ENCODE results near the gene PDCD6IP. TPM values are rescaled to one million over a fixed set of nuclear protein-coding genes. Genes with fewer than 3 reads are reported as not detected.

Gene PDCD6IP
- total and polyA plus RNA-seq, 2 experiments from 2014 or later, result 45.1 to 185 TPM

DNA sequence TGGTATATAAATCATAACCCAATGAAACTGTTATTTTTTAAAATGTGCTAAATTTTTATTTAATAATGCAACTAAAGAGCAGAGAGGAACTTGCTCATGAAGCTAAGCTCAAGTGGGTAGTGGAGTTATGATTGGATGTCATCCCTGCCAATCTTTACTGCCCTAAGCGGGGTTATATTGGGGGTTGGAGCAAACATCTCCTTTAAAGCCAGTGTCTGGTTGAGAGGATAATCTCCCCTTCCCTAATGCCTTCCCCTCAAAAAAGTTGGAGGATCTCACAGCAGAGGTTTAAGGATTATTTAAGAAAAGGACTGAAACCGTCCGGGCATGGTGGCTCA lies 48.2 kb upstream of the PDCD6IP start:
- Mint-ChIP-seq H3K9me3 (peaks cover 31% of the 10 kb centered on the region), H3K4me1 (peaks cover 6% of the 10 kb centered on the region; the same call in 1 of the 3 replicates), H3K4me3 (no peak overlapping the region), H3K27me3 (ENCODE audit: insufficient read depth, low read depth, poor library complexity) (no peaks in the 10 kb centered on the region), H3K36me3 (ENCODE audit: low read depth) (peaks cover 21% of the 10 kb centered on the region), H3K27ac (no peak overlapping the region)
- Histone ChIP-seq H3K4me2 (no peak overlapping the region), H3K9me2 (ENCODE audit: insufficient read depth) (peaks cover 18% of the 10 kb centered on the region; the same call in 1 of the 2 replicates), H3K27me3 (ENCODE audit: insufficient read depth) (no peaks in the 10 kb centered on the region), H3F3A (replicated peaks; ENCODE audit: low read depth) (no peaks in the 10 kb centered on the region), H3K36me3 (ENCODE audit: insufficient read depth) (0 out of 2 replicates have a peak, but pooled peaks cover 7% of the 10 kb centered on the region), H3K4me3 (no peak overlapping the region), H3K79me2 (replicated peaks; ENCODE audit: insufficient read depth) (no peaks in the 10 kb centered on the region), H2AFZ (no peak overlapping the region), H3K27ac (ENCODE audit: low read depth) (no peak overlapping the region), H4K20me1 (replicated peaks; ENCODE audit: insufficient read depth) (no peaks in the 10 kb centered on the region), H3K4me1 (ENCODE audit: insufficient read depth) (no peaks in the 10 kb centered on the region)
- no peak for ATAC-seq
- DNase-seq (ENCODE audit: low spot score), result peak; percentile 9
- TF ChIP-seq POLR2AphosphoS5 (IDR thresholded peaks at IDR 0.05; ENCODE audit: low read depth) (no peak), ZNF114 (CRISPR knock-in tag; IDR thresholded peaks at IDR 0.05) (no peak), STAT1 (IDR thresholded peaks at IDR 0.05; ENCODE audit: unreplicated experiment) (no peak), CREB1 (CRISPR knock-in tag; IDR thresholded peaks at IDR 0.05; ENCODE audit: low read depth) (no peak), NANOG (IDR thresholded peaks at IDR 0.05; ENCODE audit: borderline replicate concordance) (no peak), EZH2phosphoT487 (IDR thresholded peaks at IDR 0.05; ENCODE audit: unreplicated experiment) (no peak), ZNF331 (CRISPR knock-in tag; IDR thresholded peaks at IDR 0.05; ENCODE audit: low read depth) (no peak), EZH2 (IDR thresholded peaks at IDR 0.05; ENCODE audit: low read depth, unreplicated experiment) (no peak), JUNB (IDR thresholded peaks at IDR 0.05; ENCODE audit: unreplicated experiment) (no peak)
- TF ChIP-seq, protein P1, sequence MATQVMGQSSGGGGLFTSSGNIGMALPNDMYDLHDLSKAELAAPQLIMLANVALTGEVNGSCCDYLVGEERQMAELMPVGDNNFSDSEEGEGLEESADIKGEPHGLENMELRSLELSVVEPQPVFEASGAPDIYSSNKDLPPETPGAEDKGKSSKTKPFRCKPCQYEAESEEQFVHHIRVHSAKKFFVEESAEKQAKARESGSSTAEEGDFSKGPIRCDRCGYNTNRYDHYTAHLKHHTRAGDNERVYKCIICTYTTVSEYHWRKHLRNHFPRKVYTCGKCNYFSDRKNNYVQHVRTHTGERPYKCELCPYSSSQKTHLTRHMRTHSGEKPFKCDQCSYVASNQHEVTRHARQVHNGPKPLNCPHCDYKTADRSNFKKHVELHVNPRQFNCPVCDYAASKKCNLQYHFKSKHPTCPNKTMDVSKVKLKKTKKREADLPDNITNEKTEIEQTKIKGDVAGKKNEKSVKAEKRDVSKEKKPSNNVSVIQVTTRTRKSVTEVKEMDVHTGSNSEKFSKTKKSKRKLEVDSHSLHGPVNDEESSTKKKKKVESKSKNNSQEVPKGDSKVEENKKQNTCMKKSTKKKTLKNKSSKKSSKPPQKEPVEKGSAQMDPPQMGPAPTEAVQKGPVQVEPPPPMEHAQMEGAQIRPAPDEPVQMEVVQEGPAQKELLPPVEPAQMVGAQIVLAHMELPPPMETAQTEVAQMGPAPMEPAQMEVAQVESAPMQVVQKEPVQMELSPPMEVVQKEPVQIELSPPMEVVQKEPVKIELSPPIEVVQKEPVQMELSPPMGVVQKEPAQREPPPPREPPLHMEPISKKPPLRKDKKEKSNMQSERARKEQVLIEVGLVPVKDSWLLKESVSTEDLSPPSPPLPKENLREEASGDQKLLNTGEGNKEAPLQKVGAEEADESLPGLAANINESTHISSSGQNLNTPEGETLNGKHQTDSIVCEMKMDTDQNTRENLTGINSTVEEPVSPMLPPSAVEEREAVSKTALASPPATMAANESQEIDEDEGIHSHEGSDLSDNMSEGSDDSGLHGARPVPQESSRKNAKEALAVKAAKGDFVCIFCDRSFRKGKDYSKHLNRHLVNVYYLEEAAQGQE (IDR thresholded peaks at IDR 0.05; ENCODE audit: unreplicated experiment), result no peak
- TF ChIP-seq, protein P2, sequence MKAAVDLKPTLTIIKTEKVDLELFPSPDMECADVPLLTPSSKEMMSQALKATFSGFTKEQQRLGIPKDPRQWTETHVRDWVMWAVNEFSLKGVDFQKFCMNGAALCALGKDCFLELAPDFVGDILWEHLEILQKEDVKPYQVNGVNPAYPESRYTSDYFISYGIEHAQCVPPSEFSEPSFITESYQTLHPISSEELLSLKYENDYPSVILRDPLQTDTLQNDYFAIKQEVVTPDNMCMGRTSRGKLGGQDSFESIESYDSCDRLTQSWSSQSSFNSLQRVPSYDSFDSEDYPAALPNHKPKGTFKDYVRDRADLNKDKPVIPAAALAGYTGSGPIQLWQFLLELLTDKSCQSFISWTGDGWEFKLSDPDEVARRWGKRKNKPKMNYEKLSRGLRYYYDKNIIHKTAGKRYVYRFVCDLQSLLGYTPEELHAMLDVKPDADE (IDR thresholded peaks at IDR 0.05), result no peak
- TF ChIP-seq, protein P3, sequence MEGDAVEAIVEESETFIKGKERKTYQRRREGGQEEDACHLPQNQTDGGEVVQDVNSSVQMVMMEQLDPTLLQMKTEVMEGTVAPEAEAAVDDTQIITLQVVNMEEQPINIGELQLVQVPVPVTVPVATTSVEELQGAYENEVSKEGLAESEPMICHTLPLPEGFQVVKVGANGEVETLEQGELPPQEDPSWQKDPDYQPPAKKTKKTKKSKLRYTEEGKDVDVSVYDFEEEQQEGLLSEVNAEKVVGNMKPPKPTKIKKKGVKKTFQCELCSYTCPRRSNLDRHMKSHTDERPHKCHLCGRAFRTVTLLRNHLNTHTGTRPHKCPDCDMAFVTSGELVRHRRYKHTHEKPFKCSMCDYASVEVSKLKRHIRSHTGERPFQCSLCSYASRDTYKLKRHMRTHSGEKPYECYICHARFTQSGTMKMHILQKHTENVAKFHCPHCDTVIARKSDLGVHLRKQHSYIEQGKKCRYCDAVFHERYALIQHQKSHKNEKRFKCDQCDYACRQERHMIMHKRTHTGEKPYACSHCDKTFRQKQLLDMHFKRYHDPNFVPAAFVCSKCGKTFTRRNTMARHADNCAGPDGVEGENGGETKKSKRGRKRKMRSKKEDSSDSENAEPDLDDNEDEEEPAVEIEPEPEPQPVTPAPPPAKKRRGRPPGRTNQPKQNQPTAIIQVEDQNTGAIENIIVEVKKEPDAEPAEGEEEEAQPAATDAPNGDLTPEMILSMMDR (conservative IDR thresholded peaks at IDR 0.05; ENCODE audit: low read depth in 2 of 2), result no peak
- TF ChIP-seq, protein P4, sequence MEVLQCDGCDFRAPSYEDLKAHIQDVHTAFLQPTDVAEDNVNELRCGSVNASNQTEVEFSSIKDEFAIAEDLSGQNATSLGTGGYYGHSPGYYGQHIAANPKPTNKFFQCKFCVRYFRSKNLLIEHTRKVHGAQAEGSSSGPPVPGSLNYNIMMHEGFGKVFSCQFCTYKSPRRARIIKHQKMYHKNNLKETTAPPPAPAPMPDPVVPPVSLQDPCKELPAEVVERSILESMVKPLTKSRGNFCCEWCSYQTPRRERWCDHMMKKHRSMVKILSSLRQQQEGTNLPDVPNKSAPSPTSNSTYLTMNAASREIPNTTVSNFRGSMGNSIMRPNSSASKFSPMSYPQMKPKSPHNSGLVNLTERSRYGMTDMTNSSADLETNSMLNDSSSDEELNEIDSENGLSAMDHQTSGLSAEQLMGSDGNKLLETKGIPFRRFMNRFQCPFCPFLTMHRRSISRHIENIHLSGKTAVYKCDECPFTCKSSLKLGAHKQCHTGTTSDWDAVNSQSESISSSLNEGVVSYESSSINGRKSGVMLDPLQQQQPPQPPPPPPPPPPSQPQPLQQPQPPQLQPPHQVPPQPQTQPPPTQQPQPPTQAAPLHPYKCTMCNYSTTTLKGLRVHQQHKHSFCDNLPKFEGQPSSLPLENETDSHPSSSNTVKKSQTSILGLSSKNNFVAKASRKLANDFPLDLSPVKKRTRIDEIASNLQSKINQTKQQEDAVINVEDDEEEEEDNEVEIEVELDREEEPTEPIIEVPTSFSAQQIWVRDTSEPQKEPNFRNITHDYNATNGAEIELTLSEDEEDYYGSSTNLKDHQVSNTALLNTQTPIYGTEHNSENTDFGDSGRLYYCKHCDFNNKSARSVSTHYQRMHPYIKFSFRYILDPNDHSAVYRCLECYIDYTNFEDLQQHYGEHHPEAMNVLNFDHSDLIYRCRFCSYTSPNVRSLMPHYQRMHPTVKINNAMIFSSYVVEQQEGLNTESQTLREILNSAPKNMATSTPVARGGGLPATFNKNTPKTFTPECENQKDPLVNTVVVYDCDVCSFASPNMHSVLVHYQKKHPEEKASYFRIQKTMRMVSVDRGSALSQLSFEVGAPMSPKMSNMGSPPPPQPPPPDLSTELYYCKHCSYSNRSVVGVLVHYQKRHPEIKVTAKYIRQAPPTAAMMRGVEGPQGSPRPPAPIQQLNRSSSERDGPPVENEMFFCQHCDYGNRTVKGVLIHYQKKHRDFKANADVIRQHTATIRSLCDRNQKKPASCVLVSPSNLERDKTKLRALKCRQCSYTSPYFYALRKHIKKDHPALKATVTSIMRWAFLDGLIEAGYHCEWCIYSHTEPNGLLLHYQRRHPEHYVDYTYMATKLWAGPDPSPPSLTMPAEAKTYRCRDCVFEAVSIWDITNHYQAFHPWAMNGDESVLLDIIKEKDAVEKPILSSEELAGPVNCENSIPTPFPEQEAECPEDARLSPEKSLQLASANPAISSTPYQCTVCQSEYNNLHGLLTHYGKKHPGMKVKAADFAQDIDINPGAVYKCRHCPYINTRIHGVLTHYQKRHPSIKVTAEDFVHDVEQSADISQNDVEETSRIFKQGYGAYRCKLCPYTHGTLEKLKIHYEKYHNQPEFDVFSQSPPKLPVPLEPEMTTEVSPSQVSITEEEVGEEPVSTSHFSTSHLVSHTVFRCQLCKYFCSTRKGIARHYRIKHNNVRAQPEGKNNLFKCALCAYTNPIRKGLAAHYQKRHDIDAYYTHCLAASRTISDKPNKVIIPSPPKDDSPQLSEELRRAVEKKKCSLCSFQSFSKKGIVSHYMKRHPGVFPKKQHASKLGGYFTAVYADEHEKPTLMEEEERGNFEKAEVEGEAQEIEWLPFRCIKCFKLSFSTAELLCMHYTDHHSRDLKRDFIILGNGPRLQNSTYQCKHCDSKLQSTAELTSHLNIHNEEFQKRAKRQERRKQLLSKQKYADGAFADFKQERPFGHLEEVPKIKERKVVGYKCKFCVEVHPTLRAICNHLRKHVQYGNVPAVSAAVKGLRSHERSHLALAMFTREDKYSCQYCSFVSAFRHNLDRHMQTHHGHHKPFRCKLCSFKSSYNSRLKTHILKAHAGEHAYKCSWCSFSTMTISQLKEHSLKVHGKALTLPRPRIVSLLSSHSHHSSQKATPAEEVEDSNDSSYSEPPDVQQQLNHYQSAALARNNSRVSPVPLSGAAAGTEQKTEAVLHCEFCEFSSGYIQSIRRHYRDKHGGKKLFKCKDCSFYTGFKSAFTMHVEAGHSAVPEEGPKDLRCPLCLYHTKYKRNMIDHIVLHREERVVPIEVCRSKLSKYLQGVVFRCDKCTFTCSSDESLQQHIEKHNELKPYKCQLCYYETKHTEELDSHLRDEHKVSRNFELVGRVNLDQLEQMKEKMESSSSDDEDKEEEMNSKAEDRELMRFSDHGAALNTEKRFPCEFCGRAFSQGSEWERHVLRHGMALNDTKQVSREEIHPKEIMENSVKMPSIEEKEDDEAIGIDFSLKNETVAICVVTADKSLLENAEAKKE (CRISPR knock-in tag; IDR thresholded peaks at IDR 0.05), result no peak
